ENCODE data around the gene RPS6KB2. TPM values are rescaled to one million over a fixed set of nuclear protein-coding genes. Genes with fewer than 3 reads are reported as not detected.
A peak's percentile ranks its signal among the peaks of the same experiment; 100 is the strongest.

The RPS6KB2 gene
- total and polyA plus RNA-seq, 2 of the 4 experiments (the other 2 are of a cell fraction) = 50.7 to 58.4 TPM

DNA sequence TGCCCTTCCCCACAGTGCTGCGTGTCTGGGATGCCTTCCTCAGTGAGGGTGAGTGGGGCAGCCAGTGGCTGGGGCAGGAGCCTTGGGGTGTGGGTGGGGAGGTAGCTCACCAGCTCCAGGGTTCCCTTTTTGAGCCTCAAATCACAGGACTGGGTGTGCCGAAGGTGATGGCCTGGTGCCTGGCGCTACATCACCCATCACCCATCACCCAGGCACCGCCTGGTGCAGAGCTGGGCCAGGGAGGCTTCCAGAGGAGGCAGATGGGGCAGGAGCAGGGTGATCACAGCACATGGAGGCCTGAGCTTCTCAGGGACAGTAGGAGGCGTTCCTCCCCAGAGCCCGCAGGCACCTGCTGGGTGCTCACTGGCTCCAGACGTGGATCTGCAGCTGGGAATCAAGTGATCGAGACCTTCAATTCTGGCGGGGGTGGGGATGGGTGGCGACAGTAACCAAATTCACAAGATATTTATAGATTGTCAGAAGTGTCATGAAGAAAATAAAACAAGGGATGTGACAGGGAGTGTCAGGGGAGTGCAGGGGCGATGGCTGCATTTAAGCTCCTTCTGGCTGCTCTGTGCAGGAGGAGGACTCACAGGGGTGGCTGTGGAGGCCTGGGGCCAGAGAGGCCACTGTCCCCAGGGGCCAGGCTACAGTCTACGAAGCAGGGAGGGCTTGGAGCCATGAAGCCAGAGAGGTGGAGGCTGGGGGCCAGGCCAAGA lies 21.2 kb upstream of the RPS6KB2 start:
- CTCF ChIA-PET = interaction anchor here (0.6 kb wide), 1 partner anchor 13 kb away, joined by 4 read pairs; no protein-coding TSS in a partner anchor

More for the DNA sequence above, 21.2 kb upstream of the RPS6KB2 start:
- no peak overlapping the region for H3K23ac ChIP-seq (ENCODE audit: low read depth, low read length)
- TF ChIP-seq FOS (IDR thresholded peaks at IDR 0.05; ENCODE audit: low read depth, low read length) = no peak
- no peak for TF ChIP-seq POLR2A (IDR thresholded peaks at IDR 0.05; ENCODE audit: low read depth, low read length)
- TF ChIP-seq BHLHE40 (IDR thresholded peaks at IDR 0.05; ENCODE audit: low read depth, low read length) = no peak
- TF ChIP-seq RCOR1 (IDR thresholded peaks at IDR 0.05; ENCODE audit: insufficient replicate concordance, low read length) = no peak
- TF ChIP-seq, protein P1, sequence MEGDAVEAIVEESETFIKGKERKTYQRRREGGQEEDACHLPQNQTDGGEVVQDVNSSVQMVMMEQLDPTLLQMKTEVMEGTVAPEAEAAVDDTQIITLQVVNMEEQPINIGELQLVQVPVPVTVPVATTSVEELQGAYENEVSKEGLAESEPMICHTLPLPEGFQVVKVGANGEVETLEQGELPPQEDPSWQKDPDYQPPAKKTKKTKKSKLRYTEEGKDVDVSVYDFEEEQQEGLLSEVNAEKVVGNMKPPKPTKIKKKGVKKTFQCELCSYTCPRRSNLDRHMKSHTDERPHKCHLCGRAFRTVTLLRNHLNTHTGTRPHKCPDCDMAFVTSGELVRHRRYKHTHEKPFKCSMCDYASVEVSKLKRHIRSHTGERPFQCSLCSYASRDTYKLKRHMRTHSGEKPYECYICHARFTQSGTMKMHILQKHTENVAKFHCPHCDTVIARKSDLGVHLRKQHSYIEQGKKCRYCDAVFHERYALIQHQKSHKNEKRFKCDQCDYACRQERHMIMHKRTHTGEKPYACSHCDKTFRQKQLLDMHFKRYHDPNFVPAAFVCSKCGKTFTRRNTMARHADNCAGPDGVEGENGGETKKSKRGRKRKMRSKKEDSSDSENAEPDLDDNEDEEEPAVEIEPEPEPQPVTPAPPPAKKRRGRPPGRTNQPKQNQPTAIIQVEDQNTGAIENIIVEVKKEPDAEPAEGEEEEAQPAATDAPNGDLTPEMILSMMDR (conservative IDR thresholded peaks at IDR 0.05; ENCODE audit: low read depth, low read length) = no peak
- no peak for TF ChIP-seq SMC3 (IDR thresholded peaks at IDR 0.05; ENCODE audit: low read depth, low read length)
- TF ChIP-seq MAFK (IDR thresholded peaks at IDR 0.05; ENCODE audit: low read depth, low read length) = no peak
- H3K79me1 ChIP-seq (ENCODE audit: low read depth in 1 of 2, low read length in 2 of 2) = no peaks in the 10 kb centered on the region
- no peak overlapping the region for H2BK15ac ChIP-seq (ENCODE audit: low read depth, low read length)
- no peak overlapping the region for H4K91ac ChIP-seq (ENCODE audit: insufficient read depth, low read depth, low read length)
- H3K9me3 ChIP-seq (ENCODE audit: control insufficient read depth, insufficient read depth, low read length) = no peaks in the 10 kb centered on the region
- peak; percentile 25; the same call in 1 of the 2 replicates for ATAC-seq (ENCODE audit: low read depth)
- no peak overlapping the region for H3K14ac ChIP-seq (replicated peaks; ENCODE audit: low read depth, low read length)
- no peak overlapping the region for H4K8ac ChIP-seq (ENCODE audit: low read depth in 2 of 2, low read length in 2 of 2)
- H2AFZ ChIP-seq (replicated peaks; ENCODE audit: low read length, poor library complexity) = no peak overlapping the region
- H3K4ac ChIP-seq (ENCODE audit: low read depth, low read length) = no peak overlapping the region
- H2BK5ac ChIP-seq (ENCODE audit: low read depth, low read length, poor library complexity, severe bottlenecking) = no peak overlapping the region
- H3K36me3 ChIP-seq (ENCODE audit: control insufficient read depth, insufficient read depth, low read length) = no peaks in the 10 kb centered on the region
- no peak overlapping the region for H3K18ac ChIP-seq (ENCODE audit: low read depth, low read length)
- H3K27me3 ChIP-seq (ENCODE audit: control insufficient read depth, insufficient read depth, low read length) = peaks cover 44% of the 10 kb centered on the region
- no peak overlapping the region for H3K4me2 ChIP-seq (ENCODE audit: low read depth, low read length)
- no peak for DNase-seq
- no peak overlapping the region for H3K4me3 ChIP-seq (ENCODE audit: insufficient read depth, low read depth, low read length)
- POLR2A ChIA-PET (ENCODE audit: unreplicated experiment) = interaction anchor here (0.6 kb wide), 2 partner anchors 31 to 107 kb away, joined by 6 to 12 read pairs; partner anchors contain the start of gene PTPRCAP
- no peak overlapping the region for H3K27ac ChIP-seq (ENCODE audit: insufficient read depth, low read length)
- intact Hi-C loops (cut with micrococcal nuclease) (no loop called here), in situ Hi-C loops (cut with MboI; ENCODE audit: low sequenced_read_pairs) (no loop called here), dilution Hi-C loops (cut with HindIII; ENCODE audit: low sequenced_read_pairs, unreplicated experiment) (no loop called here)
- H2BK120ac ChIP-seq (ENCODE audit: low read depth, low read length) = no peak overlapping the region
- 27% methylated on average over 6 of the region's 12 CpGs; no CpG with 5 or more reads in 1 of the 2 experiments for WGBS, 2 experiments (ENCODE audit: extremely low coverage in 2 of 2, insufficient read length in 1 of 2)
- no peak overlapping the region for H2BK20ac ChIP-seq (ENCODE audit: low read depth, low read length)
- no peaks in the 10 kb centered on the region for H3K9me1 ChIP-seq (ENCODE audit: insufficient read depth, low read length)
- H3K4me1 ChIP-seq (ENCODE audit: control insufficient read depth, insufficient read depth, low read length) = peaks cover under 1% of the 10 kb centered on the region; the same call in 1 of the 2 replicates
- H4K20me1 ChIP-seq (ENCODE audit: insufficient read depth, low read length) = no peaks in the 10 kb centered on the region
- no peak overlapping the region for H3K9ac ChIP-seq (ENCODE audit: low read depth, low read length)
- H2AK9ac ChIP-seq (replicated peaks; ENCODE audit: low read depth, low read length, poor library complexity) = peak overlapping the region; percentile 24
- BruUV-seq (replicated peaks) = no TSS peak
- no peak overlapping the region for H4K5ac ChIP-seq (ENCODE audit: low read depth, low read length)
- no peak overlapping the region for H3K56ac ChIP-seq (ENCODE audit: extremely low read depth, insufficient read depth, low read length)
- no peak overlapping the region; the same call in 1 of the 2 replicates for H2AK5ac ChIP-seq (ENCODE audit: low read depth, low read length)
